HCT116 (cell line): ENCODE results near the gene CEP20. TPM values are rescaled to one million over a fixed set of nuclear protein-coding genes. Genes with fewer than 3 reads are reported as not detected.

Source experiments
- ATAC-seq: fragments of 200-7000 bp; cut with Tn5 transposase; 2 replicates; pipeline ENCODE4 v1.9.1; 2020; ENCODE audit warnings: mild to moderate bottlenecking, moderate library complexity
- BruUV-seq: library from RNA; stranded (reverse); fragments of 400-500 nt; replicated peaks from 2 replicates; lab custom pipeline; 2021; lab: Mats Ljungman, UMichigan
- CTCF ChIA-PET: fragments of 300-600 bp; sonication (Branson Sonifier 250); formaldehyde crosslinking; loops from one replicate; lab custom pipeline; 2021; ENCODE audit warnings: antibody characterized with exemption; lab: Charles Lee
- POLR2A ChIA-PET: fragments of 300-600, 350-600 bp; sonication (Branson Sonifier 250); formaldehyde crosslinking; loops from one replicate; lab custom pipeline; 2021; ENCODE audit warnings: antibody characterized with exemption; lab: Charles Lee
- RAD21 ChIA-PET, 2 experiments: fragments of 300-600 bp; sonication (Branson Sonifier 250); formaldehyde crosslinking; loops; one replicate each; lab custom pipeline; 2023; ENCODE audit warnings: low total read pairs in 2 of 2; ENCODE audit not compliant: uncharacterized antibody in 2 of 2, unreplicated experiment in 2 of 2, low non-redundant PET in 1 of 2; lab: Charles Lee
- DNase-seq: peaks from one replicate; pipeline ENCODE4 v3.0.0-alpha.2; 2010; ENCODE audit warnings: low read depth, low spot score
- H2AFZ ChIP-seq: fragments of 200-600 bp; shearing (Covaris generic), sonication (generic); 2 replicates; pipeline ENCODE4 v1.6.1; 2017; ENCODE audit warnings: low read depth, mixed run types, mixed read lengths, antibody characterized with exemption, low read length; ENCODE audit not compliant: poor library complexity, severe bottlenecking
- H3K27ac ChIP-seq: 2 replicates; pipeline ENCODE4 v1.5.1; 2012; ENCODE audit warnings: low read depth, low read length
- H3K27me3 ChIP-seq: fragments of 200-600 bp; sonication (generic); 2 replicates; pipeline ENCODE4 v1.6.1; 2016; ENCODE audit warnings: mixed run types, low read length, mixed read lengths; ENCODE audit not compliant: insufficient read depth
- H3K36me3 ChIP-seq, 2 experiments: fragments of 200-500 bp in 1 of 2; fragments of 200-600 bp in 1 of 2; sonication (Bioruptor generic) in 1 of 2; sonication (generic) in 1 of 2; 2 replicates each; pipeline versions ENCODE4 v1.5.1 to v1.6.1; 2014 to 2016; ENCODE audit warnings: low read length in 2 of 2, inconsistent platforms in 1 of 2, mixed read lengths in 1 of 2, mixed run types in 1 of 2; ENCODE audit not compliant: insufficient read depth in 2 of 2, control insufficient read depth in 1 of 2
- H3K4me1 ChIP-seq, 2 experiments: fragments of 200-600 bp in 1 of 2; sonication (generic) in 1 of 2; 2 replicates each; pipeline versions ENCODE4 v1.5.1 to v1.6.1; 2012 to 2017; ENCODE audit warnings: low read length in 2 of 2, inconsistent platforms in 1 of 2, mild to moderate bottlenecking in 1 of 2, mixed read lengths in 1 of 2, mixed run types in 1 of 2, moderate library complexity in 1 of 2; ENCODE audit not compliant: insufficient read depth in 2 of 2, control insufficient read depth in 1 of 2
- H3K4me2 ChIP-seq: fragments of 200-600 bp; sonication (generic); 2 replicates; pipeline ENCODE4 v1.6.1; 2017; ENCODE audit warnings: mixed run types, low read length, mixed read lengths
- H3K4me3 ChIP-seq, 2 experiments: fragments of 200-600 bp in 1 of 2; sonication (generic) in 1 of 2; replicated peaks in 1 of 2; 2 replicates each; pipeline ENCODE4 v1.5.1; 2011 to 2016; ENCODE audit warnings: low read length in 2 of 2, control low read depth in 1 of 2, low read depth in 1 of 2, mild to moderate bottlenecking in 1 of 2, mixed read lengths in 1 of 2, mixed run types in 1 of 2
- H3K79me2 ChIP-seq: fragments of 200-600 bp; sonication (generic); 2 replicates; pipeline ENCODE4 v1.6.1; 2017; ENCODE audit warnings: mild to moderate bottlenecking, mixed run types, low read length, moderate library complexity, mixed read lengths; ENCODE audit not compliant: insufficient read depth
- H3K9ac ChIP-seq: fragments of 200-600 bp; sonication (generic); 2 replicates; pipeline ENCODE4 v1.6.1; 2016; ENCODE audit warnings: low read length, mixed read lengths
- H3K9me2 ChIP-seq: fragments of 200-600 bp; sonication (generic), shearing (Covaris generic); 2 replicates; pipeline ENCODE4 v1.6.1; 2017; ENCODE audit warnings: mixed run types, mild to moderate bottlenecking, moderate library complexity; ENCODE audit not compliant: insufficient read depth
- H3K9me3 ChIP-seq, 2 experiments: fragments of 200-500 bp in 1 of 2; fragments of 200-600 bp in 1 of 2; sonication (Bioruptor generic) in 1 of 2; sonication (generic) in 1 of 2; 2 replicates each; pipeline ENCODE4 v1.6.1; 2014 to 2017; ENCODE audit warnings: low read length in 2 of 2, mixed read lengths in 2 of 2, inconsistent platforms in 1 of 2, low read depth in 1 of 2, mild to moderate bottlenecking in 1 of 2, mixed run types in 1 of 2, moderate library complexity in 1 of 2; ENCODE audit not compliant: control insufficient read depth in 1 of 2, insufficient read depth in 1 of 2
- H4K20me1 ChIP-seq: fragments of 200-600 bp; sonication (generic), shearing (Covaris generic); 2 replicates; pipeline ENCODE4 v1.6.1; 2017; ENCODE audit warnings: mixed run types, mild to moderate bottlenecking, moderate library complexity; ENCODE audit not compliant: insufficient read depth
- CBX3 ChIP-seq: IDR thresholded peaks from 2 replicates; pipeline ENCODE4 v1.6.1; 2012; ENCODE audit warnings: low read depth
- CEBPB ChIP-seq: IDR thresholded peaks from 2 replicates; pipeline ENCODE4 v1.6.1; 2012; ENCODE audit warnings: low read depth
- EZH2 ChIP-seq: fragments of 200-600 bp; sonication (generic); IDR thresholded peaks from 2 replicates; pipeline ENCODE4 v1.6.1; 2017; ENCODE audit warnings: antibody characterized with exemption, mixed run types
- FOSL1 ChIP-seq: IDR thresholded peaks from 2 replicates; pipeline ENCODE4 v1.6.1; 2012; ENCODE audit warnings: low read depth
- POLR2AphosphoS5 ChIP-seq: IDR thresholded peaks from 2 replicates; pipeline ENCODE4 v1.6.1; 2011; ENCODE audit warnings: mild to moderate bottlenecking, low read depth, low read length, moderate library complexity
- REST ChIP-seq: IDR thresholded peaks from 2 replicates; pipeline ENCODE4 v1.6.1; 2012; ENCODE audit warnings: low read depth
- SP1 ChIP-seq: IDR thresholded peaks from 2 replicates; pipeline ENCODE4 v1.6.1; 2012; ENCODE audit warnings: low read depth
- SRF ChIP-seq: IDR thresholded peaks from 2 replicates; pipeline ENCODE4 v1.6.1; 2012; ENCODE audit warnings: low read depth
- ZBTB33 ChIP-seq: IDR thresholded peaks from 2 replicates; pipeline ENCODE4 v1.6.1; 2011; ENCODE audit warnings: mild to moderate bottlenecking, low read length, moderate library complexity; ENCODE audit not compliant: insufficient replicate concordance; ENCODE audit errors: extremely low read depth
- ZNF274 ChIP-seq: fragments of 200-500 bp; sonication (Bioruptor generic); IDR thresholded peaks from 2 replicates; pipeline ENCODE4 v1.6.1; 2014; ENCODE audit warnings: mild to moderate bottlenecking, low read depth, low read length, inconsistent platforms
- intact Hi-C: fragments of 100-400 bp; cut with micrococcal nuclease; formaldehyde crosslinking; loops from 2 replicates; pipeline ENCODE4 v1.10.0; 2022
- total RNA-seq: library from RNA; stranded (reverse); gene quantifications from one replicate; pipeline ENCODE4 v1.2.1, GENCODE V29; 2021; ENCODE audit not compliant: unreplicated experiment
- TF ChIP-seq, protein P1 (sequence below), 3 experiments: fragments of 200-600 bp in 1 of 3; sonication (generic) in 1 of 3; IDR thresholded peaks in 2 of 3; conservative IDR thresholded peaks in 1 of 3; 2 replicates each; pipeline ENCODE4 v1.5.1; 2012 to 2017; ENCODE audit warnings: low read depth in 2 of 3, low read length in 2 of 3, antibody characterized with exemption in 1 of 3, borderline replicate concordance in 1 of 3, control low read depth in 1 of 3, mild to moderate bottlenecking in 1 of 3, mixed read lengths in 1 of 3, mixed run types in 1 of 3, moderate library complexity in 1 of 3; ENCODE audit not compliant: insufficient read depth in 1 of 3
- TF ChIP-seq, protein P2 (sequence below): IDR thresholded peaks from 2 replicates; pipeline ENCODE4 v1.6.1; 2012

CEP20 gene
- total RNA-seq, 1 experiment from 2014 or later, result 67.7 TPM

DNA sequence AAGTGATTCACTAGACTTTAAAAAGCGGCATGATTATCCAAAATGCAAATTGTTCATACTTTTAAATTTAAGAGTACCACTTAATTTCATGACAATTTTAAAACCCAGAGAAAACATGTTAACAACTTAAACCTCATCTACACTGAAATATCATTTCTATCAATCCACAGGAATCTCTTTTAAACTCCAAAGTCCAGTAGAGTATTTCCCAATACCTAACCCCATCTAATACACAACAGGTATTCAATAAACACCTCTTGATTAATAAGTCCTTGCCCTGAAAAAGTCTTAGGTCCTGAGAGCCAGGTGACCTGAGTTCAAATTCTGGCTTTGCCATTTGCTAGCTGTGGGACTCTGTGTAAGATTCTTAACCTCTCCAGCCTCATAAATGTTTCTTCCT lies 14.7 kb downstream of the CEP20 start (continued):
- no peak for TF ChIP-seq REST
- TF ChIP-seq, protein P1, sequence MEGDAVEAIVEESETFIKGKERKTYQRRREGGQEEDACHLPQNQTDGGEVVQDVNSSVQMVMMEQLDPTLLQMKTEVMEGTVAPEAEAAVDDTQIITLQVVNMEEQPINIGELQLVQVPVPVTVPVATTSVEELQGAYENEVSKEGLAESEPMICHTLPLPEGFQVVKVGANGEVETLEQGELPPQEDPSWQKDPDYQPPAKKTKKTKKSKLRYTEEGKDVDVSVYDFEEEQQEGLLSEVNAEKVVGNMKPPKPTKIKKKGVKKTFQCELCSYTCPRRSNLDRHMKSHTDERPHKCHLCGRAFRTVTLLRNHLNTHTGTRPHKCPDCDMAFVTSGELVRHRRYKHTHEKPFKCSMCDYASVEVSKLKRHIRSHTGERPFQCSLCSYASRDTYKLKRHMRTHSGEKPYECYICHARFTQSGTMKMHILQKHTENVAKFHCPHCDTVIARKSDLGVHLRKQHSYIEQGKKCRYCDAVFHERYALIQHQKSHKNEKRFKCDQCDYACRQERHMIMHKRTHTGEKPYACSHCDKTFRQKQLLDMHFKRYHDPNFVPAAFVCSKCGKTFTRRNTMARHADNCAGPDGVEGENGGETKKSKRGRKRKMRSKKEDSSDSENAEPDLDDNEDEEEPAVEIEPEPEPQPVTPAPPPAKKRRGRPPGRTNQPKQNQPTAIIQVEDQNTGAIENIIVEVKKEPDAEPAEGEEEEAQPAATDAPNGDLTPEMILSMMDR (IDR thresholded peaks at IDR 0.05 in 2 of 3, conservative IDR thresholded peaks at IDR 0.05 in 1 of 3; ENCODE audit: borderline replicate concordance in 1 of 3, insufficient read depth in 1 of 3, low read depth in 2 of 3, low read length in 2 of 3), result no peak

DNA sequence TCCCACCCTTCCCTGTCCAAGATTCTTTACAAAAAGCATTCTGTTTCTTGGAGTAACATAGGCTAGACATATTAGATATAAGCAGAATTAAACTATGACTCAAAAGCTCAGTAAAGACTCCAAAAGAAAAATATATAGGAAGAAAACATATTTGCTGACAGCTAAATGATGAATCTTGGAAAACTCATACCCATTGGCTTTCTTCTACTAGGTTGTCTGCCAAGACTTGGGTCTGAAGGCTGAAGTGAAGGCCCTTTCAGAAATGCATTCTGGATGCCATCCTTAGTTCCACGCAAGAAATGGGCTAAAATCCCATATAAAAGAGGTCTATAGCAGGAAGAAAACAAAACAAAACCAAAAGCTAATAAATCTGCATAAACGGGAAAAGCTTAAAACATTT lies 15.1 kb downstream of the CEP20 start:
- no peak overlapping the region for H3K27ac ChIP-seq
- TF ChIP-seq EZH2, result no peak
- TF ChIP-seq SP1, result no peak
- no peak for TF ChIP-seq SRF
- no peak for TF ChIP-seq CEBPB
- no peak for TF ChIP-seq ZBTB33
- TF ChIP-seq CBX3, result no peak
- no peak for TF ChIP-seq POLR2AphosphoS5
- no peak for TF ChIP-seq ZNF274
- TF ChIP-seq, protein P2, sequence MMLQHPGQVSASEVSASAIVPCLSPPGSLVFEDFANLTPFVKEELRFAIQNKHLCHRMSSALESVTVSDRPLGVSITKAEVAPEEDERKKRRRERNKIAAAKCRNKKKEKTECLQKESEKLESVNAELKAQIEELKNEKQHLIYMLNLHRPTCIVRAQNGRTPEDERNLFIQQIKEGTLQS, result no peak
- TF ChIP-seq FOSL1, result no peak
- no peak for TF ChIP-seq REST

More for the DNA sequence above, 15.1 kb downstream of the CEP20 start:
- no peak for DNase-seq
- intact Hi-C loops, result no loop called here
- RAD21 ChIA-PET, result no interaction called here
- Histone ChIP-seq H2AFZ (no peak overlapping the region), H3K4me2 (no peak overlapping the region), H3K27me3 (no peaks in the 10 kb centered on the region), H3K9me3 (no peaks in the 10 kb centered on the region), H3K36me3 (peaks cover 13 to 29% of the 10 kb centered on the region in 2 experiments), H3K4me3 (no peak overlapping the region), H4K20me1 (no peaks in the 10 kb centered on the region; the same call in 1 of the 2 replicates), H3K9ac (no peak overlapping the region), H3K9me2 (no peaks in the 10 kb centered on the region), H3K79me2 (peaks cover 13% of the 10 kb centered on the region), H3K4me1 (peaks cover 0 to 3% of the 10 kb centered on the region in 2 experiments; a peak in 2 of 4 replicates)
- ATAC-seq, result no peak
- POLR2A ChIA-PET, result interaction anchor here (3.1 kb wide), 1 partner anchor 15 kb away, joined by 15 read pairs; the partner anchor contains the start of gene CEP20
- CTCF ChIA-PET, result interaction anchor here (0.9 to 3.3 kb wide), 3 partner anchors 15 to 254 kb away, joined by 3 to 19 read pairs (median 19); partner anchors contain the start of gene CEP20
- no TSS peak for BruUV-seq
